Mesenchymal stem cell (in vitro differentiated cells and primary cell): ENCODE measurements around the gene PDCL3.

Source experiments
- DNase-seq: peaks from one replicate; pipeline ENCODE4 v3.0.0-alpha.2; 2013
- H2AFZ ChIP-seq: one replicate; pipeline ENCODE4 v1.6.1; 2013; ENCODE audit warnings: low read depth, mild to moderate bottlenecking, control low read depth, inconsistent platforms, low read length, moderate library complexity
- H2AK5ac ChIP-seq: 2 replicates; pipeline ENCODE4 v1.6.1; 2013; ENCODE audit warnings: low read length, moderate library complexity, mild to moderate bottlenecking, inconsistent platforms; ENCODE audit not compliant: severe bottlenecking
- H2BK120ac ChIP-seq: one replicate; pipeline ENCODE4 v1.6.1; 2013; ENCODE audit warnings: low read depth, mild to moderate bottlenecking, inconsistent platforms, low read length, moderate library complexity
- H2BK12ac ChIP-seq, 2 experiments: one replicate each; pipeline ENCODE4 v1.6.1; 2013; ENCODE audit warnings: inconsistent platforms in 2 of 2, low read length in 2 of 2, mild to moderate bottlenecking in 2 of 2, moderate library complexity in 2 of 2, control low read depth in 1 of 2
- H2BK15ac ChIP-seq: one replicate; pipeline ENCODE4 v1.6.1; 2013; ENCODE audit warnings: mild to moderate bottlenecking, low read depth, inconsistent platforms; ENCODE audit not compliant: poor library complexity, severe bottlenecking
- H2BK5ac ChIP-seq: 2 replicates; pipeline ENCODE4 v1.6.1; 2013; ENCODE audit warnings: low read depth, mild to moderate bottlenecking, low read length, control low read depth, inconsistent platforms; ENCODE audit not compliant: poor library complexity, severe bottlenecking
- H3K14ac ChIP-seq, 2 experiments: one replicate each; pipeline ENCODE4 v1.6.1; 2013; ENCODE audit warnings: inconsistent platforms in 2 of 2, low read length in 2 of 2, control low read depth in 1 of 2, mild to moderate bottlenecking in 1 of 2, moderate library complexity in 1 of 2
- H3K18ac ChIP-seq, 2 experiments: one replicate each; pipeline ENCODE4 v1.6.1; 2013; ENCODE audit warnings: inconsistent platforms in 2 of 2, low read length in 2 of 2, control low read depth in 1 of 2, low read depth in 1 of 2, mild to moderate bottlenecking in 1 of 2
- H3K23ac ChIP-seq, 2 experiments: one replicate each; pipeline ENCODE4 v1.6.1; 2013; ENCODE audit warnings: inconsistent platforms in 2 of 2, low read length in 2 of 2, mild to moderate bottlenecking in 2 of 2, moderate library complexity in 2 of 2, control low read depth in 1 of 2
- H3K27ac ChIP-seq: 2 replicates; pipeline ENCODE4 v1.5.1; 2013; ENCODE audit warnings: mild to moderate bottlenecking, moderate library complexity, low read length, control low read depth, inconsistent platforms; ENCODE audit not compliant: poor library complexity, severe bottlenecking
- H3K27me3 ChIP-seq, 2 experiments: 2 replicates each; pipeline versions ENCODE4 v1.6.1 to v1.7.0; 2013; ENCODE audit warnings: low read length in 2 of 2, mild to moderate bottlenecking in 2 of 2, moderate library complexity in 2 of 2, control low read depth in 1 of 2, inconsistent platforms in 1 of 2; ENCODE audit not compliant: control insufficient read depth in 1 of 2, insufficient read depth in 1 of 2
- H3K36me3 ChIP-seq, 2 experiments: 2 replicates each; pipeline versions ENCODE4 v1.6.1 to v1.7.0; 2013; ENCODE audit warnings: low read length in 2 of 2, control low read depth in 1 of 2, inconsistent platforms in 1 of 2, low read depth in 1 of 2, mild to moderate bottlenecking in 1 of 2; ENCODE audit not compliant: insufficient read depth in 2 of 2, control insufficient read depth in 1 of 2
- H3K4ac ChIP-seq, 2 experiments: one replicate each; pipeline ENCODE4 v1.6.1; 2013; ENCODE audit warnings: inconsistent platforms in 2 of 2, low read length in 2 of 2, mild to moderate bottlenecking in 2 of 2, moderate library complexity in 2 of 2, control low read depth in 1 of 2, low read depth in 1 of 2
- H3K4me1 ChIP-seq: 2 replicates; pipeline ENCODE4 v1.6.1; 2013; ENCODE audit warnings: low read depth, low read length, control low read depth; ENCODE audit not compliant: control insufficient read depth, insufficient read depth
- H3K4me2 ChIP-seq: 2 replicates; pipeline ENCODE4 v1.6.1; 2013; ENCODE audit warnings: low read length, mild to moderate bottlenecking, inconsistent platforms; ENCODE audit not compliant: poor library complexity, severe bottlenecking
- H3K4me3 ChIP-seq, 2 experiments: 2 replicates each; pipeline versions ENCODE4 v1.5.1 to v1.7.0; 2013; ENCODE audit warnings: low read length in 2 of 2, mild to moderate bottlenecking in 2 of 2, control low read depth in 1 of 2, low read depth in 1 of 2; ENCODE audit not compliant: insufficient read depth in 1 of 2
- H3K79me1 ChIP-seq: replicated peaks from 2 replicates; pipeline ENCODE4 v1.6.1; 2013; ENCODE audit warnings: mild to moderate bottlenecking, control low read depth, low read length, inconsistent platforms; ENCODE audit not compliant: poor library complexity, severe bottlenecking
- H3K9ac ChIP-seq: 2 replicates; pipeline ENCODE4 v1.7.0; 2013; ENCODE audit warnings: mild to moderate bottlenecking, low read length, moderate library complexity
- H3K9me3 ChIP-seq: 2 replicates; pipeline ENCODE4 v1.7.0; 2013; ENCODE audit warnings: mild to moderate bottlenecking, low read length; ENCODE audit not compliant: control insufficient read depth
- H4K8ac ChIP-seq: one replicate; pipeline ENCODE4 v1.6.1; 2013; ENCODE audit warnings: inconsistent platforms, mild to moderate bottlenecking, low read length, moderate library complexity
- H4K91ac ChIP-seq: one replicate; pipeline ENCODE4 v1.6.1; 2013; ENCODE audit warnings: mild to moderate bottlenecking, low read length, inconsistent platforms
- WGBS: methylation state at CpG from one replicate; pipeline ENCODE4 v1.1.7; 2013; ENCODE audit warnings: mixed read lengths; 5-methylcytosine and 5-hydroxymethylcytosine counted together

Gene PDCL3

GRCh38 chr2:100613719-100614118, 50.9 kb downstream of the PDCL3 start:
- H2BK15ac ChIP-seq = no peak overlapping the region
- H3K4me1 ChIP-seq = peaks cover 3% of the 10 kb centered on the region
- no peak overlapping the region for H4K91ac ChIP-seq
- H3K9ac ChIP-seq = no peak overlapping the region
- H3K4ac ChIP-seq = no peak overlapping the region
- H3K36me3 ChIP-seq = no peaks in the 10 kb centered on the region
- no peak overlapping the region for H4K8ac ChIP-seq
- H2AK5ac ChIP-seq = no peak overlapping the region
- peaks cover 4 to 35% of the 10 kb centered on the region in 2 experiments for H3K27me3 ChIP-seq
- H3K14ac ChIP-seq = no peak overlapping the region
- no peak overlapping the region for H2AFZ ChIP-seq
- no peak overlapping the region for H3K4me2 ChIP-seq
- no peak overlapping the region for H2BK5ac ChIP-seq
- 86% methylated on average over 1 of the region's 1 CpG for WGBS
- no peak overlapping the region for H2BK12ac ChIP-seq
- no peak for DNase-seq
- H3K4me3 ChIP-seq = no peak overlapping the region
- no peak overlapping the region for H3K23ac ChIP-seq
- no peak overlapping the region for H2BK120ac ChIP-seq
- H3K18ac ChIP-seq = no peak overlapping the region
- no peaks in the 10 kb centered on the region for H3K79me1 ChIP-seq
- no peaks in the 10 kb centered on the region for H3K9me3 ChIP-seq
- H3K27ac ChIP-seq = no peak overlapping the region

GRCh38 chr2:100614455-100615000, 51.7 kb downstream of the PDCL3 start:
- Histone ChIP-seq H2BK15ac (no peak overlapping the region), H3K4ac (no peak overlapping the region), H3K27me3 (peaks cover 4 to 39% of the 10 kb centered on the region in 2 experiments), H3K4me1 (peaks cover 3% of the 10 kb centered on the region), H3K9ac (no peak overlapping the region), H4K91ac (no peak overlapping the region), H3K27ac (no peak overlapping the region), H2AFZ (no peak overlapping the region), H3K23ac (no peak overlapping the region), H3K18ac (no peak overlapping the region), H3K9me3 (no peaks in the 10 kb centered on the region), H2BK12ac (no peak overlapping the region), H3K4me3 (no peak overlapping the region), H3K4me2 (no peak overlapping the region), H4K8ac (no peak overlapping the region), H3K14ac (no peak overlapping the region), H2BK5ac (no peak overlapping the region), H3K79me1 (no peaks in the 10 kb centered on the region), H2BK120ac (no peak overlapping the region), H2AK5ac (no peak overlapping the region), H3K36me3 (no peaks in the 10 kb centered on the region)
- no peak for DNase-seq
- 86% methylated on average over 11 of the region's 11 CpGs for WGBS

- Histone ChIP-seq H3K9ac (no peak overlapping the region), H3K27ac (no peak overlapping the region), H3K23ac (no peak overlapping the region), H3K4me2 (no peak overlapping the region), H3K18ac (no peak overlapping the region), H2BK12ac (no peak overlapping the region), H3K36me3 (no peaks in the 10 kb centered on the region), H3K4me1 (no peaks in the 10 kb centered on the region), H3K4me3 (no peak overlapping the region), H4K91ac (no peak overlapping the region), H4K8ac (no peak overlapping the region), H2AFZ (no peak overlapping the region), H3K9me3 (no peaks in the 10 kb centered on the region), H2BK5ac (no peak overlapping the region), H3K14ac (no peak overlapping the region), H2BK15ac (no peak overlapping the region), H3K27me3 (peaks cover 4 to 48% of the 10 kb centered on the region in 2 experiments), H2AK5ac (no peak overlapping the region), H2BK120ac (no peak overlapping the region), H3K79me1 (no peaks in the 10 kb centered on the region), H3K4ac (no peak overlapping the region)
- no peak for DNase-seq
- 75% methylated on average over 6 of the region's 6 CpGs for WGBS
Observed at GRCh38 chr2:100615471-100615870, 52.7 kb downstream of the PDCL3 start.

GRCh38 chr2:100615886-100616285, 53.1 kb downstream of the PDCL3 start:
- Histone ChIP-seq H2AK5ac (no peak overlapping the region), H3K18ac (no peak overlapping the region), H3K36me3 (no peaks in the 10 kb centered on the region), H2BK15ac (no peak overlapping the region), H3K79me1 (no peaks in the 10 kb centered on the region), H4K91ac (peak overlapping the region; percentile 61), H4K8ac (no peak overlapping the region), H3K27me3 (peaks cover 4 to 51% of the 10 kb centered on the region in 2 experiments), H2BK120ac (no peak overlapping the region), H2BK5ac (no peak overlapping the region), H3K4ac (no peak overlapping the region), H2BK12ac (no peak overlapping the region), H3K4me3 (no peak overlapping the region), H3K23ac (no peak overlapping the region), H3K9me3 (no peaks in the 10 kb centered on the region), H3K4me1 (no peaks in the 10 kb centered on the region), H3K9ac (no peak overlapping the region), H3K27ac (no peak overlapping the region), H3K14ac (no peak overlapping the region), H2AFZ (no peak overlapping the region), H3K4me2 (no peak overlapping the region)
- no peak for DNase-seq
- 64% methylated on average over 3 of the region's 4 CpGs for WGBS
